Spleen (tissue), 11 donors: ENCODE data around the gene ANKRD52. TPM values are rescaled to one million over a fixed set of nuclear protein-coding genes. Genes with fewer than 3 reads are reported as not detected.
A peak's percentile ranks its signal among the peaks of the same experiment; 100 is the strongest.

Source experiments
- DNase-seq: peaks from one replicate; pipeline ENCODE4 v3.0.0-alpha.2; 2020
- H3K27ac ChIP-seq, 8 donors: fragments of 200-600 bp; sonication (generic) in 7 of 8; 1 replicate in 4 of 8; 2 replicates in 4 of 8; pipeline versions ENCODE4 v1.5.0 to v1.8.0; 2016 to 2021; ENCODE audit warnings: inconsistent platforms in 4 of 8, mild to moderate bottlenecking in 4 of 8, moderate library complexity in 1 of 8
- H3K27me3 ChIP-seq, 7 donors: fragments of 200-600 bp; sonication (generic) in 6 of 7; replicated peaks in 1 of 7; 1 replicate in 4 of 7; 2 replicates in 3 of 7; pipeline versions ENCODE4 v1.5.0 to v1.8.0; 2016 to 2021; ENCODE audit warnings: inconsistent platforms in 3 of 7, mild to moderate bottlenecking in 1 of 7
- H3K36me3 ChIP-seq, 6 donors: fragments of 200-600 bp; sonication (generic) in 5 of 6; 1 replicate in 4 of 6; 2 replicates in 2 of 6; pipeline versions ENCODE4 v1.5.0 to v1.8.0; 2016 to 2021; ENCODE audit warnings: inconsistent platforms in 2 of 6
- H3K4me1 ChIP-seq, 6 donors: fragments of 200-600 bp; sonication (generic) in 5 of 6; 1 replicate in 3 of 6; 2 replicates in 3 of 6; pipeline versions ENCODE4 v1.5.0 to v1.8.0; 2016 to 2021; ENCODE audit warnings: inconsistent platforms in 3 of 6
- H3K4me3 ChIP-seq, 8 donors: fragments of 200-600 bp; sonication (generic) in 7 of 8; 1 replicate in 4 of 8; 2 replicates in 4 of 8; pipeline versions ENCODE4 v1.5.0 to v1.8.0; 2016 to 2021; ENCODE audit warnings: inconsistent platforms in 4 of 8, mild to moderate bottlenecking in 4 of 8, moderate library complexity in 2 of 8
- H3K9me3 ChIP-seq, 8 donors: fragments of 200-600 bp; sonication (generic) in 7 of 8; 1 replicate in 4 of 8; 2 replicates in 4 of 8; pipeline versions ENCODE4 v1.5.0 to v1.8.0; 2016 to 2021; ENCODE audit warnings: inconsistent platforms in 4 of 8
- CTCF ChIP-seq, 11 experiments: fragments of 200-600 bp in 7 of 11; fragments of 450-650 bp in 4 of 11; sonication (generic) in 4 of 11; IDR thresholded peaks in 8 of 11; conservative IDR thresholded peaks in 3 of 11; 1 replicate in 7 of 11; 2 replicates in 4 of 11; pipeline versions ENCODE4 v1.4.0 to v1.8.0; 2016 to 2021; ENCODE audit warnings: antibody characterized with exemption in 11 of 11, inconsistent platforms in 4 of 11, mild to moderate bottlenecking in 1 of 11
- POLR2A ChIP-seq, 3 donors: fragments of 450-650 bp; IDR thresholded peaks; one replicate each; pipeline ENCODE4 v1.5.1; 2017; ENCODE audit warnings: antibody characterized with exemption in 3 of 3, mild to moderate bottlenecking in 1 of 3
- POLR2AphosphoS5 ChIP-seq, 3 donors: sonication (generic); formaldehyde crosslinking; IDR thresholded peaks; one replicate each; pipeline ENCODE4 v1.5.1; 2017; ENCODE audit warnings: antibody characterized with exemption in 3 of 3
- WGBS, 5 donors: extraction: QIAGEN DNeasy Blood & Tissue Kit in 3 of 5; methylation state at CpG; one replicate each; pipeline versions ENCODE4 v1.1.5 to v1.1.7; 2013 to 2018; 5-methylcytosine and 5-hydroxymethylcytosine counted together
- intact Hi-C: fragments of 100-400 bp; cut with DNase I; formaldehyde crosslinking; loops from one replicate; pipeline ENCODE4 v1.15.0; 2023; ENCODE audit warnings: low total_unique reads
- polyA plus RNA-seq, 3 donors: library from polyadenylated mRNA; stranded (reverse); fragments of 200-250 nt; gene quantifications; one replicate each; pipeline ENCODE4 v1.2.1, GENCODE V29; 2013
- total RNA-seq, 7 donors: library from RNA; depleted of rRNA in 3 of 7; stranded (reverse); fragments of >200 nt in 3 of 7; fragmentation: NEBNext Ultra II Directional in 4 of 7; extraction: Animal tissue kit (Norgen Biotek cat#: 25700) in 4 of 7; gene quantifications; one replicate each; pipeline versions ENCODE4 v1.1.0 to v1.2.1, GENCODE V29; 2016 to 2021
- donor health status: healthy with polysubstance abuse.
- donor health status: DM: no; HTN: no; CAD: no; lungs with moderate emphysema.
- donor health status: DM: no; HTN: no; CAD: no.
- donor health status: Bipolar disorder and iron deficiency.
- donor health status: healthy.
- donor health status: DM: no; HTN: no; CAD: no.
- donor health status: DM: yes; HTN: yes; CAD: no.

Gene ANKRD52
- total and polyA plus RNA-seq, 10 donors = 2.2 to 35.2 (median 25.5) TPM

GRCh38 chr12:56220611-56221231 lies 37.5 kb downstream of the ANKRD52 start:
- no peak for DNase-seq
- intact Hi-C loops = no loop called here
- Histone ChIP-seq H3K4me3 (peak overlapping the region; percentile 66 to 86 (median 75)), H3K4me1 (peaks cover 37 to 87% (median 63%) of the 10 kb centered on the region in 6 donors), H3K36me3 (peaks cover 0 to 28% (median 12%) of the 10 kb centered on the region in 6 donors), H3K27me3 (no peaks in the 10 kb centered on the region), H3K27ac (peak overlapping the region; percentile 92 to 97 (median 96)), H3K9me3 (no peaks in the 10 kb centered on the region)
- 4 to 10% (median 4%) methylated on average over 10 of the region's 10 CpGs for WGBS, 5 donors
- TF ChIP-seq POLR2AphosphoS5 (IDR thresholded peaks at IDR 0.05) (peak in 1 of 3 donors; percentile 62), CTCF (IDR thresholded peaks at IDR 0.05 in 8 of 11, conservative IDR thresholded peaks at IDR 0.05 in 3 of 11) (no peak), POLR2A (IDR thresholded peaks at IDR 0.05) (no peak)

GRCh38 chr12:56219840-56220239 lies 38.3 kb downstream of the ANKRD52 start:
- H3K4me3 ChIP-seq = peak overlapping the region in 3 of 8 donors; percentile 76 to 86 (median 79)

GRCh38 chr12:56216461-56216860 lies 41.7 kb downstream of the ANKRD52 start:
- no peak for DNase-seq
- no peaks in the 10 kb centered on the region for H3K27me3 ChIP-seq
- intact Hi-C loops = no loop called here
- H3K4me1 ChIP-seq = peaks cover 14 to 52% (median 30%) of the 10 kb centered on the region in 6 donors
- 83 to 93% (median 89%) methylated on average over 3 of the region's 3 CpGs for WGBS, 5 donors
- no peaks in the 10 kb centered on the region for H3K9me3 ChIP-seq
- no peak overlapping the region for H3K27ac ChIP-seq
- H3K36me3 ChIP-seq = peaks cover 2 to 68% (median 54%) of the 10 kb centered on the region in 6 donors
- TF ChIP-seq POLR2AphosphoS5 (IDR thresholded peaks at IDR 0.05) = no peak
- TF ChIP-seq POLR2A (IDR thresholded peaks at IDR 0.05) = no peak
- TF ChIP-seq CTCF (IDR thresholded peaks at IDR 0.05 in 8 of 11, conservative IDR thresholded peaks at IDR 0.05 in 3 of 11) = no peak
- H3K4me3 ChIP-seq = no peak overlapping the region

More at GRCh38 chr12:56219840-56220239, 38.3 kb downstream of the ANKRD52 start:
- 88 to 94% (median 92%) methylated on average over 9 of the region's 9 CpGs for WGBS, 5 donors
- H3K27me3 ChIP-seq = no peaks in the 10 kb centered on the region
- no peaks in the 10 kb centered on the region for H3K9me3 ChIP-seq
- H3K4me1 ChIP-seq = peaks cover 33 to 78% (median 55%) of the 10 kb centered on the region in 6 donors
- peak overlapping the region in 7 of 8 donors; percentile 92 to 97 (median 96) for H3K27ac ChIP-seq
- H3K36me3 ChIP-seq = peaks cover 0 to 34% (median 21%) of the 10 kb centered on the region in 6 donors
- no peak for DNase-seq
- intact Hi-C loops = no loop called here
- no peak for TF ChIP-seq CTCF (IDR thresholded peaks at IDR 0.05 in 8 of 11, conservative IDR thresholded peaks at IDR 0.05 in 3 of 11)
- no peak for TF ChIP-seq POLR2AphosphoS5 (IDR thresholded peaks at IDR 0.05)
- TF ChIP-seq POLR2A (IDR thresholded peaks at IDR 0.05) = no peak

DNA sequence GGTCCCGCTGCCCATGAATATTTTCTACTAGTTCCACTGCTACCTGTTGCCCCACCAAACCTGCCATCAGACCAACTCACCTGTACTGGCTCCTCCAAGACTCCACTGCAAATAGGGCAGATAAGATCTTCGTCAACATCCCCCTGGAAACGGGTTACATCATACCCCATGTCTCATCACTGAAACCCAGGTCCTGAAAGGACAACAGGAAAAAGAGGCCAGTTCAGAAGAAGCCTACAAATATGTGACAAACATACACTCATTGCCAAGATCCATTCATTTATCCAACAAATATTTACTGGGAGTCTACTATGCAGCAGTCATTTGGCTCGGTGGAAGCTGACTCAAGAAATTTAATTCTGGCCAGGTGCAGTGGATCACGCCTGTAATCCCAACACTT lies 44.3 kb downstream of the ANKRD52 start:
- H3K9me3 ChIP-seq = no peaks in the 10 kb centered on the region
- no peaks in the 10 kb centered on the region for H3K27me3 ChIP-seq
- H3K4me3 ChIP-seq = no peak overlapping the region
- DNase-seq = no peak
- intact Hi-C loops = no loop called here
- peaks cover 0 to 27% (median 10%) of the 10 kb centered on the region in 6 donors for H3K4me1 ChIP-seq
- TF ChIP-seq POLR2A (IDR thresholded peaks at IDR 0.05) (no peak), POLR2AphosphoS5 (IDR thresholded peaks at IDR 0.05) (no peak), CTCF (IDR thresholded peaks at IDR 0.05 in 8 of 11, conservative IDR thresholded peaks at IDR 0.05 in 3 of 11) (no peak)
- no peak overlapping the region for H3K27ac ChIP-seq
- WGBS, 5 donors = 90 to 97% (median 93%) methylated on average over 5 of the region's 5 CpGs
- H3K36me3 ChIP-seq = peaks cover 2 to 94% (median 79%) of the 10 kb centered on the region in 6 donors
